ENCODE data around the gene DMD.

DNA sequence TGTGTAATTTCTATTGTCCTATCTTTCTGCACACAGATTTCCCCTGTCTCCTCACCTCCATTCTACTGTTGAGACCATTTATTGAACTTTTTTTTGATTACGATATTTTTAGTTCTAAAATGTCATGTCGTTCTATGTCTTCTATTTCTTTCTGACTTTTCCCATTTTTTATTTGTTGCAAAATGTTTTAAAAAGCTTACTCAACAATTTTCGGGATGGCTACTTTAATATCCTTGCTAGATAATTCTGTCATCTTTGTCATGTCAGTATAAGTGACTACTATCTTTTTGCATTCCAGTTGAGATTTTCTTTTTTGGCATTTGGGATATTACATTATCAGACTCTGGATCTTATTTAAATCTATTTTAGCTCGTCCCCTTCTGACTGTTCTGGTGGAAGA is 7.5 kb upstream of the DMD start:
- TF ChIP-seq, protein P1, sequence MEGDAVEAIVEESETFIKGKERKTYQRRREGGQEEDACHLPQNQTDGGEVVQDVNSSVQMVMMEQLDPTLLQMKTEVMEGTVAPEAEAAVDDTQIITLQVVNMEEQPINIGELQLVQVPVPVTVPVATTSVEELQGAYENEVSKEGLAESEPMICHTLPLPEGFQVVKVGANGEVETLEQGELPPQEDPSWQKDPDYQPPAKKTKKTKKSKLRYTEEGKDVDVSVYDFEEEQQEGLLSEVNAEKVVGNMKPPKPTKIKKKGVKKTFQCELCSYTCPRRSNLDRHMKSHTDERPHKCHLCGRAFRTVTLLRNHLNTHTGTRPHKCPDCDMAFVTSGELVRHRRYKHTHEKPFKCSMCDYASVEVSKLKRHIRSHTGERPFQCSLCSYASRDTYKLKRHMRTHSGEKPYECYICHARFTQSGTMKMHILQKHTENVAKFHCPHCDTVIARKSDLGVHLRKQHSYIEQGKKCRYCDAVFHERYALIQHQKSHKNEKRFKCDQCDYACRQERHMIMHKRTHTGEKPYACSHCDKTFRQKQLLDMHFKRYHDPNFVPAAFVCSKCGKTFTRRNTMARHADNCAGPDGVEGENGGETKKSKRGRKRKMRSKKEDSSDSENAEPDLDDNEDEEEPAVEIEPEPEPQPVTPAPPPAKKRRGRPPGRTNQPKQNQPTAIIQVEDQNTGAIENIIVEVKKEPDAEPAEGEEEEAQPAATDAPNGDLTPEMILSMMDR (conservative IDR thresholded peaks at IDR 0.05) = no peak
- no peak for TF ChIP-seq EZH2 (IDR thresholded peaks at IDR 0.05; ENCODE audit: low read depth)
